ENCODE results near the gene ISOC1. TPM values are rescaled to one million over a fixed set of nuclear protein-coding genes. Genes with fewer than 3 reads are reported as not detected.

Gene ISOC1
- total RNA-seq, 1 experiment from 2014 or later: 24.9 TPM

GRCh38 chr5:129049126-129049799 is 45.3 kb upstream of the ISOC1 start:
- TF ChIP-seq TCF7 (CRISPR knock-in tag; IDR thresholded peaks at IDR 0.05; ENCODE audit: low read depth) (no peak), SP1 (CRISPR knock-in tag; conservative IDR thresholded peaks at IDR 0.05) (no peak), FOXP1 (CRISPR knock-in tag; IDR thresholded peaks at IDR 0.05; ENCODE audit: borderline replicate concordance) (no peak), ZMAT4 (CRISPR knock-in tag; IDR thresholded peaks at IDR 0.05) (no peak), ATF2 (CRISPR knock-in tag; IDR thresholded peaks at IDR 0.05; ENCODE audit: borderline replicate concordance, low read depth) (no peak), AFF4 (CRISPR knock-in tag; IDR thresholded peaks at IDR 0.05; ENCODE audit: borderline replicate concordance) (no peak), ARID4B (CRISPR knock-in tag; IDR thresholded peaks at IDR 0.05; ENCODE audit: borderline replicate concordance) (no peak), NR2C2 (CRISPR knock-in tag; IDR thresholded peaks at IDR 0.05) (no peak), CREB1 (CRISPR knock-in tag; IDR thresholded peaks at IDR 0.05) (no peak), STAT6 (CRISPR knock-in tag; conservative IDR thresholded peaks at IDR 0.05; ENCODE audit: low read depth) (no peak), ERG (CRISPR knock-in tag; IDR thresholded peaks at IDR 0.05) (no peak), TP53 (CRISPR knock-in tag; IDR thresholded peaks at IDR 0.05) (no peak)
- no peak overlapping the region for H3K4me3 Mint-ChIP-seq
- DNase-seq (ENCODE audit: low spot score): no peak
- peaks cover 6% of the 10 kb centered on the region for H3K36me3 Mint-ChIP-seq
- peaks cover 18% of the 10 kb centered on the region for H3K9me3 Mint-ChIP-seq
- H3K4me1 Mint-ChIP-seq: no peaks in the 10 kb centered on the region
- CTCF ChIA-PET: no interaction called here
- no peak overlapping the region for H3K27ac Mint-ChIP-seq
- POLR2A ChIA-PET: no interaction called here
- no peaks in the 10 kb centered on the region for H3K27me3 Mint-ChIP-seq (ENCODE audit: low read depth)
- ATAC-seq: no peak
